Erythroblast (primary cell): ENCODE measurements around the gene QRFPR.

Experiments used
- GATA1 ChIP-seq: IDR thresholded peaks from 2 replicates; pipeline ENCODE4 v1.6.1; 2011; ENCODE audit warnings: low read depth, mild to moderate bottlenecking, control low read depth, low read length, moderate library complexity
- POLR2A ChIP-seq: IDR thresholded peaks from 2 replicates; pipeline ENCODE4 v1.6.1; 2011; ENCODE audit warnings: mild to moderate bottlenecking, low read length

GRCh38 chr4:121308828-121309227 lies 72.0 kb downstream of the QRFPR start:
- TF ChIP-seq POLR2A (no peak), GATA1 (no peak)
